HG02623 (cell line): ENCODE data around the gene STXBP6.
A peak's percentile ranks its signal among the peaks of the same experiment; 100 is the strongest.
"Not testable (repeated sequence)": the region's sequence is repeated elsewhere in the genome, so short reads cannot be mapped to it uniquely, and the experiment has no call there.

Experiments used
- ATAC-seq: cut with Tn5 transposase; IDR thresholded peaks from one replicate; pipeline ENCODE4 v1.9.1; 2021; ENCODE audit warnings: moderate library complexity; ENCODE audit not compliant: unreplicated experiment

STXBP6 gene

GRCh38 chr14:24990050-24990449 lies 59.9 kb downstream of the STXBP6 start:
- no peak for ATAC-seq

DNA sequence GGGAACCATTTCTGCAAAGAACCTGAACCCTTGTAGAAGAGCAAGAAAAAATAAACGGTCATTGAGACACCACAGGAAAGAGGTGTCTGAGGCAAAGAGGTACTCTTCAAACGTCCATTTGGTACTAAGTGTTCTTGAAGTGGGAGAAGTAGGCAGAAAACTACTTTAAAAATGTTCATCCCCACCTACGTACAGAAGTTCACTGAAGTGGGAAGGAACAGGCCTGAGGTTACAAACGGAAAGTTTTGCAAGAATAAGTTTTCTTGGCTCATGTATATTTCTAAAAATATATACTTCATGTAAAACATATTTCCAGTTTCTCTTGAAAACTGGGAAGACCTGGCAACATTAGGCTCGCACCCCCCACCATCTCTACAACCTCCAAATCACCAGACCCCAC lies 61.2 kb downstream of the STXBP6 start:
- no peak for ATAC-seq

DNA sequence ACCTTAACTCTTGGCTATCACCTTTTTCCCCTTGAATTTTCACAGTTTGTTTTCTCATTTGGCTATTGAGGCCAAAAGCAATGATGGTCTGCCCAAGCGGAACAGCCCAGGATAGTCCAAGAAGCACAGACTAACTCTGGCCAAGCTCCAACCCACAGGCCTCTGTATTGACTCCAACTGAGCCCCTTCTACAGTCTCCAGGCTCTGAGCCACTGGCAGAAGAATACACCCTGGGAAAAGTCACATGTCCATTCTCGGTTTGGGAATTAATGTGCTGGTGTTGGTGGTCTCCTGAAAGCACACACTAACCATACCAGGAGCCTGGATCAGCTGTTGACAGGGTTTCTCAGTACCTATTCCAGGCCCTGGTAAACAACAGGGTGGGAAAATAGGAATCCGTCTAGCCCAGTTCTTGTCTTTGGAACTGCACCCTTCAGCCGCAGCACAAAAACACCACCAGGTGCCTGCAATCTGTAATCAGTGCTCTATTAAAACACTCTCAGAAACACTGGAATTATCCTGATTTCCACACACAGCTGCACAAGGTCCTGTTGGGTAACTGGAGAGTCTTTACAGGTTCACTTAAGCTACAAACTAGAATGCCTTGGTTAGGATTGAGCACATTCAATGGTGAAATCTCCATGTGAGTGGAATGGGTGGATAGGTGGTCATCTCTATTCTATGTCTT lies 63.6 kb downstream of the STXBP6 start:
- ATAC-seq = no peak

GRCh38 chr14:24984846-24985589 lies 64.9 kb downstream of the STXBP6 start:
- no peak for ATAC-seq

DNA sequence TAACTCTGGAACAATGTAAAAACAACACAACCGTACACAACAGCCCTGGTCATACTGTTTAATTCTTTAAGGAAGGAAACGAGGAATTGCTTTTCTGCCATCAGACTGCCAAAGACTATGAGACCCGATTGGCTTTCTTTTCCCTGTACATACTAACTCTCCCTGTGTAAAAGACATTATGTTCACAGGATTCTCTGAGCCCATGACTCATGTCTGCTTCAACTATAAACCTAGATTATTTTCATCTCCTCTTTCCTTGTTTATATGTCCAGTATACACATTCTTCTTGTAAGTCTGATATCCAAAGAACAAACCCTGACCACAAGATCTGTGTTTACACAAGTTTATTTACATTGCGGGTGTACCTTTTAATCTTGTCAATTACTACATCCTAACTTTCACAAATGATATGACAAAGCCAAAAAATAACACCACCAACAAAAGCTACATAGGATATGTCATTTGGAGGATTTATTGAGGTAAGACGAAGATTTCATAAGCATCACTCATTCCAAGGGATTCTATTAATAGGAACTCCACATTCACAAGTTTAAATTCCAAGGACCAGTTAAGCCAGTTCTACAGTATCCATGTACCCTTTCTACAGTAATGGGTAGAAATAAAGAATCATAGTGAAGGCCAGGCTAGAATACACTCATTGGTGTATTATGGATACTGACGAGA lies 67.3 kb downstream of the STXBP6 start:
- ATAC-seq = no peak

DNA sequence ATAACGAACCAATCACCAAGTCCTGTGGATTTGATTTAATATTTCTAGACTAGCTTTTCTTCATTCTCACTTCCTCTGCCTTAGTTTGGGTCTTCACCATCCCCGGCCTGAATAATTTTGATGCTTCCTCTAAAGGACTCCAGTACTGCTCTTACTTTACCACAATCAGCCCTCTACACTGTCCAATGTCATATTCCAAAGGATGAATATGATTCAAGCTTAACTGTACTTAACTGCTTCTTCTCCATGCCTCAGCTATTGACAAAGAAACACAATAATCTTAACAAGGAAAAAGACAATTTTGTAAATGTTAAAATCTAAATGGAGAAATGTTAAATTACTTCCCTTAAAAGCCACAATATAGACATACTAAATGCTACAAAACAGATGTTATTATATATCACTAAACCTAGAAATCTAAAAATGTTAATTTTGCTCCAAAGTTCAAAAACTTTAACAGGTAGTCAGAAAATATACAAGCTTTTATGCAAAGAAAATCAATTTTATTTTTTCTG lies 70.2 kb downstream of the STXBP6 start:
- peak; percentile 33 for ATAC-seq

DNA sequence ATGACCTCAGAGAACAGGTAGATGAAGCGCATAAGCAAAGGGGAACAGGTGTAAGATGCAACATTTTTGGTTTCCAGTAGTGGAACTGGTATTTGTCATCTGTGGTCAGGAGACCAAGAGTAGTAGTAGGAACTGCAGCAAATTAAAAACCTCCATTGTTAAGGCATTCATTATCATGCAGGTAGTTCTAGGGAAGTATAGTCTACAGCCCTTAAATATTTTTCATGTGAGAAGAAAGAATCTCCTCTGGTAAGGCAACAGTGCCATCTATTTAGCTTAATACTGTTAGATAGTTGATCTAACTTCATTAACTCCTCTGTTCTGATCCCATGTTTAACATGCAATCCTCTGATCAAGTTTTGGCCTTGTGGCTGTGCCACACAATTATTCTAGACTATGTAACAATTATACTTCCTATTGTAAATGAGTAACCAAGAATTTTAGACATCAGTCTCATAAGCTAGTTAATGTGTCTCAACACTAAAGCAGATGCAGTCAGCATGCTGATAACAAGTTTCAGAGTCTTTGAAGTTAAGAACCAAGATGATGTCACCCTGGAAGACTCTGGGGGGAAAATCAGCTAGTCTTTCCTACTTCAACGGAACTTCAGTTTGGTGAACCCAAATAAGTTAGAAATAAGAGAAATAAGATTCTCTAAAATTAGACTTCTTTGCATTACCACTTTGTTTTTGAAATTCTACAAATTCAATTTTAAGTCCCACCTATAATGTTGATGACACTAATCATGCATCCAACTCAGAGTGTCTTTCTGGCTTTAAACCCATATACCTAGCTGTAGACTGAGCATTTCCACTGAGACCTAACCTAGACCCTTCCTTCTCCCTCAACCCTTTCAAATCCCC lies 70.9 kb downstream of the STXBP6 start:
- peak; percentile 79 for ATAC-seq

DNA sequence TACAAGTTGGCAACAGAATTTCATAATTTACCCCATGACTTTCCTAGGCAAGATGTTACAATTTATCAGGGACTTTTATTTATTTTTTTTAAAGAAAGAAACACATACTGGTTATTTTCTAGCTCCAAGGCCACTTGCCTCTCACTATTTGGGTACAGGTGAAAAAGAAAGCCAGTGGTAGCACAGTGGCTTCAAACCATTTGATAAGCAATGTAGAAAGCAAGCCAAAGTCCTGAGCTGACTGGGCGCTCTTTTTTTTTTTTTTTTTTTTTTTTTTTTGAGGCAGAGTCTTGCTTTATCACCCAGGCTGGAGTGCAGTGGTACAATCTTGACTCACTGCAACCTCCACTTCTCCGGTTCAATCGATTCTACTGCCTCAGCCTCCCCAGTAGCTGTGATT lies 73.3 kb downstream of the STXBP6 start:
- ATAC-seq = no peak

DNA sequence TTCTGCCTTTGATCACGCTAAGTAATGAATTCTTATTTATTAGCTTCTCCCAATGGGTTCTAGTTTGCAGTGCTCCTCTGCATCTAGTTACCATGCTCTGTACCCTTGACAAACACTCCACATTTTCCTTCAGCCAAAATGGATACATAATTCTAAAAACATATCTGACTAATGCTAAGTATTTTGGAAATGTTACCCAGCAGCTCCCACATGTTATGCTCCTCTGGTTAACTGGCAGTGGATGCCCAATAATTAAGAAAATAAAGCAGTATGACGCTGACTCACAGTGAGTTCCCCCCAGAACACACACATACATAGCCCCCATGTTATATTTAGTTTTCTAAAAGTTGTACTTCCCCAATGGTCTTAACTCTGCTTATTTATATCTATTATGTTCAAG lies 74.6 kb downstream of the STXBP6 start:
- no peak for ATAC-seq

DNA sequence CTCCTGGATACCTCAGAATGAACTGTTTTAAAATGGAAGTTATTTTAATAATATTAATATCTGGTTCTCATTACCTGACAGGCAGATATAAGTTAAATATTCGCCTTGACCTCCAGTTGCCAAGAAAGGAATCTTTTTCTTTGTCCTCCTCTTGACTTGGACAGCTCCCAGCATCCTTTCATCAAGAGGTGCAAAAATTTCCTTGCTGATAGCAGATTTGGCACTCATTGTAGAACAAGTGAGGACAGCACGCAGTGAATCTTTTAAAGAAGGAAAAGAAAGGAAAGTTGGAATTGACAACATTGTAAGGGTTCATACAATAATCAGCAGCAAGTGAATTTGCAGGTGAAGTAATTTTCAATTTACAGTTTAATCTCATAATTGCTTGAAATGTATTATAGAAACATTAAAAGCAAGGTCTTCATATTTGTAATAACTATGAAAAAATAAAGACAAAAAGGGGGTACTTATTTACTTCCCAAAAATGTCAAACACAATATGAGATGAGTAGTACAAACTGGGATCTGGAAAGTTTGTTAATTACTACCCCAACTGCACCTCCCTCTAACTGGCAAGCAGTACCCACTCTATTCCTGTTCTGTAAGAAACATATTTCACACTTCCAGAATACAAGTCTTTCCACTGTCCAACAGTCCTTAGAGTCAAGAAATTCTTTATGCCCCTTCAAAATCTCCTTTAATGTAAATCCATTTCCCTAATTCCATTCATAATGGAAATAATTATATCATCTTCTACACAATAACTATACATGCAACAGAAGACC lies 75.2 kb downstream of the STXBP6 start:
- ATAC-seq = no peak

DNA sequence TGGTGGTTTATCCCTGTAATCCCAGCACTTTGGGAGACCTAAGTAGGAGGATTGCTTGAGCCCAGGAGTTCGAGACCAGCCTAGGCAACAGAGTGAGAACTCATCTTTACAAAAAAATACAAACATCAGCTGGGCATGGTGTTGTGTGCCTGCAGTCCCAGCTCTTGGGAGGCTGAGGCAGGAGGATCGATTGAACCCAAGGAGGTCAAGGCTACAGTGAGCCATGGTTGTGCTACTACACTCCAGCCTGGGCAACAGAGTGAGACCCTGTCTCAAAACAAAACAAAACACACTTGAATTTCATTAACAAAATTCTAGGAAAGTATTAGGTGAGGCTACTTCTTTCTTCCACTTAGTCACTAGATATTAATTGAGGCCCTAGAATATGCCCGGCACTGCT lies 77.1 kb downstream of the STXBP6 start:
- ATAC-seq = no peak

GRCh38 chr14:24971255-24971654 lies 78.7 kb downstream of the STXBP6 start:
- no peak for ATAC-seq

DNA sequence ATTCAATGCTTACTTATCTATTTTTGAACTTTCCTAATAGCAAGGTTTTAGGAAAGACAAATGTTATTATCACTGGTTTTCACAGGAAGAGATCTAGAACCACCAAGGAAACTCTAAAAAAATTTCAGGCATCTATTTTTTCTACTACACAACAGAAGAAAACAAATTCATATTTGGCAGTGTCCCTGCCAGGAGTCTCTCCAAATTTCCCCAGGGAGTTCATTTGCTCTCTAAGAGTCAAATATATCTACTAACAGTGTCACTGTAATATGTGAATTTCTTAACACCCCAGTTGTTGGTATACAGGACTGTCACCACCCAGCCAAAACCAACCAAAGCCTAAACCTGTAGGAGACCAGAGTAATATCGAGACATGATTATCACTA lies 83.4 kb downstream of the STXBP6 start:
- ATAC-seq = no peak

- ATAC-seq = no peak
These were observed 83.9 kb downstream of the STXBP6 start for GRCh38 chr14:24965934-24966578.

DNA sequence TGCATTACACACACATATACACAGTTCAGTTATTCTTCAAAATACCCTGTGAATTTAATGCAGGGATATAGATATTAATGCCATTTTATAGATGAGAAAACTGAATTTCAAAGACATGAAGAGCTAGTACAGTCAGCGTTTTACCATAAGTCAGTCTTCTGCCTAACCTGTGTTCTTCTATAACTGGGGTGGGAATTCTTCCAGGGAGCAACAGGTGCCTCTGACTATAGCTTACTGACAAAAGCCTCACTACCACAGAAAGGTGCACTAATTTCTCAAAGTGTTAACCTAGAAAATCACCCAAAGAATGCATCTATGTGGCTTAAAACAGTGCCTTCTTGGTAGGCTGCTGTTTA lies 84.4 kb downstream of the STXBP6 start:
- ATAC-seq = no peak

GRCh38 chr14:24964591-24964990 lies 85.4 kb downstream of the STXBP6 start:
- ATAC-seq = no peak

DNA sequence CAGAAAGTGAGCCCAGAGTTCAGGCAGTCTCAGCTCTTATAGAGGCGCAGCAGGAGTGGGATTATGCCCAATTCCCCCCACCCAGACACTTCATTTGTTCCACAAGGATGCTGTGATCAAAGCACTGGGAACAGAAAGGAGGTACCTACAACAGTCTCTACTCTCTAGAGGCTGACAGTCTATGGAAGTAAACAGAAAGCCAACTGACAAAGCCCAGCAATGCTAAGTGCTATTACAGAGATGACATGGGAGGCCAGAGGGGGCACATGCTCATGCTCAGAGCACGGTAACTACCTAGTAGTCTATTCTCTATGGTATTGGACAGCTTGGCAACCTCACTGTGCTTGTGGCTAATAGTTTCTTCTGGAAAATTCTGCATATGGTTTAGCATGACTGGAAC lies 85.9 kb downstream of the STXBP6 start:
- no peak for ATAC-seq

DNA sequence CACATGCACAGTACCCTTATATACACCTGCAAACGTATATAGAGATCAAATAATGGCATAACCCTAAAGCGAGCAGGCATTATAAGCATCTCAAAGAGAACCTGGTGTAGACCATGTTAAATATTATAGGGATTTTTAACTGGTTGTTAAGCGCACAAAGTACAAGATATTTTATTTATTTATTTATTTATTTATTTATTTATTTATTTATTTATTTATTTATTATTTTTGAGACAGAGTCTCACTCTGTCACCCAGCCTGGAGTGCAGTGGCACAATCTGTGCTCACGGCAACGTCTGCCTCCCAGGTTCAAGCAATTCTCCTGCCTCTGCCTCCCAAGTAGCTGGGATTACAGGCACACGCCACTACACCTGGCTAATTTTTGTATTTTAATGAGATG lies 87.8 kb downstream of the STXBP6 start:
- not testable (repeated sequence) for ATAC-seq

- no peak for ATAC-seq
These were observed 89.1 kb downstream of the STXBP6 start for GRCh38 chr14:24960816-24961215.
